Activated B cell treated with CpG ODN at 0.5 μM for 24 hours (primary cell): Measurements from ENCODE around the gene PLOD1. TPM values are rescaled to one million over a fixed set of nuclear protein-coding genes. Genes with fewer than 3 reads are reported as not detected.

Source experiments
- ATAC-seq: fragments of 200-7000 bp; cut with Tn5 transposase; one replicate; pipeline ENCODE4 v1.10.0; 2021; ENCODE audit warnings: low read depth, mild to moderate bottlenecking, moderate library complexity
- CTCF ChIA-PET: fragments of 350-600 bp; sonication (Branson Sonifier 250); formaldehyde crosslinking; loops from one replicate; lab custom pipeline; 2021; ENCODE audit warnings: antibody characterized with exemption; lab: Charles Lee
- POLR2A ChIA-PET: fragments of 350-600 bp; sonication (Branson Sonifier 250); formaldehyde crosslinking; loops from one replicate; lab custom pipeline; 2021; ENCODE audit warnings: antibody characterized with exemption; lab: Charles Lee
- DNase-seq: peaks from one replicate; pipeline ENCODE4 v3.0.0; 2022
- H3K27ac Mint-ChIP-seq: one replicate; pipeline ENCODE4 v1.8.0; 2020; ENCODE audit warnings: mixed read lengths
- H3K27me3 Mint-ChIP-seq: one replicate; pipeline ENCODE4 v1.8.0; 2021; ENCODE audit warnings: mixed read lengths
- H3K36me3 Mint-ChIP-seq: one replicate; pipeline ENCODE4 v1.8.0; 2021; ENCODE audit warnings: low read depth, mixed read lengths
- H3K4me1 Mint-ChIP-seq: one replicate; pipeline ENCODE4 v1.8.0; 2021; ENCODE audit warnings: mixed read lengths
- H3K4me3 Mint-ChIP-seq: one replicate; pipeline ENCODE4 v1.8.0; 2020; ENCODE audit warnings: mild to moderate bottlenecking, mixed read lengths
- H3K9me3 Mint-ChIP-seq: one replicate; pipeline ENCODE4 v1.8.0; 2020; ENCODE audit warnings: mixed read lengths
- intact Hi-C: fragments of 100-400 bp; cut with micrococcal nuclease; formaldehyde crosslinking; loops from one replicate; pipeline ENCODE4 v1.15.1; 2024
- total RNA-seq: library from RNA; stranded (reverse); gene quantifications from 2 replicates; pipeline ENCODE4 v1.2.3, GENCODE V29; 2022
- TF ChIP-seq, protein P1 (sequence below): fragments of 200-600 bp; IDR thresholded peaks from one replicate; pipeline ENCODE4 v1.8.0; 2022; ENCODE audit warnings: antibody characterized with exemption, mild to moderate bottlenecking

PLOD1 gene
- total RNA-seq, 1 donor from 2014 or later, result 15.7 TPM

DNA sequence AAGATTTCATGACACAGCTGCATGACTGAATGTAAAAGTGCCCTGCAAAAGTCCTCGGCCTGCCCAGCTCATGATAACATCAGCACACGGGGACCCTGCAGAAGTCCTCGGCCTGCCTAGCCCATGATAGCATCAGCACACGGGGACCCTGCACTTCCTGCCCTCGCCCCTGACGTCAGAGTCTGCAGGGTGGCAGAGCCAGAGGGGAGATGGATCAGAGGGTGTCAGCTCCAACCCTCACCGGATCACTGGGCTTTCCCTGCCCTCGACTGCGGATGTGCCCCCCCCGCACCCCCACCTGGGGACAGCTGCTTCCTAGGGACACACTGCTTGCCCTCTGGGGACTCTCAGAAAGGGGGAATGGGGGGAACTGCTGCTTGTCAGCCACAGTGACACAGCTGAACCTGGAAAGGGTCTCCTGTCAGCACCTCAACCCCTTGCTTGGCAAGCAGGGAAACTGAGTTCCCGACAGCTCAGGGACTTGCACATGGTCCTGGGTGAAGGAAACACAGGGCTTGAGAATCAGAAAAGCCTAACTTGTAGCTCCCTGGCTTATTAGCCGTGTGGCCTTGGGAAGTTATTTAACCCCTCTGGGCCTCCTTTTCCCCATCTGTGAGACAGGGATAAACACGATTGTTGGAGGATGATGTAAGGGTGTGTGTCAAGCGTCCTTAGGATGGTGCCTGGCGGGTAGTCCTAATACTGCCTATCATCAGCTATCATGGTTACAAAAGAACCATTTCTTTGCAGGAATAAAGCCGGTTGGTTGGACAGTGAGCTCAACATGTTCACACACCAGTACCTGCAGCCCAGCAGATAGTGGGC lies 76.4 kb downstream of the PLOD1 start:
- no peaks in the 10 kb centered on the region for H3K9me3 Mint-ChIP-seq
- TF ChIP-seq, protein P1, sequence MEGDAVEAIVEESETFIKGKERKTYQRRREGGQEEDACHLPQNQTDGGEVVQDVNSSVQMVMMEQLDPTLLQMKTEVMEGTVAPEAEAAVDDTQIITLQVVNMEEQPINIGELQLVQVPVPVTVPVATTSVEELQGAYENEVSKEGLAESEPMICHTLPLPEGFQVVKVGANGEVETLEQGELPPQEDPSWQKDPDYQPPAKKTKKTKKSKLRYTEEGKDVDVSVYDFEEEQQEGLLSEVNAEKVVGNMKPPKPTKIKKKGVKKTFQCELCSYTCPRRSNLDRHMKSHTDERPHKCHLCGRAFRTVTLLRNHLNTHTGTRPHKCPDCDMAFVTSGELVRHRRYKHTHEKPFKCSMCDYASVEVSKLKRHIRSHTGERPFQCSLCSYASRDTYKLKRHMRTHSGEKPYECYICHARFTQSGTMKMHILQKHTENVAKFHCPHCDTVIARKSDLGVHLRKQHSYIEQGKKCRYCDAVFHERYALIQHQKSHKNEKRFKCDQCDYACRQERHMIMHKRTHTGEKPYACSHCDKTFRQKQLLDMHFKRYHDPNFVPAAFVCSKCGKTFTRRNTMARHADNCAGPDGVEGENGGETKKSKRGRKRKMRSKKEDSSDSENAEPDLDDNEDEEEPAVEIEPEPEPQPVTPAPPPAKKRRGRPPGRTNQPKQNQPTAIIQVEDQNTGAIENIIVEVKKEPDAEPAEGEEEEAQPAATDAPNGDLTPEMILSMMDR, result no peak
- ChIA-PET CTCF (interaction anchor here (1.2 kb wide), 2 partner anchors 19 to 114 kb away, joined by 4 read pairs; no protein-coding TSS in a partner anchor), POLR2A (interaction anchor here (1.8 kb wide), 1 partner anchor 101 kb away, joined by 6 read pairs; no protein-coding TSS in a partner anchor)
- no peak overlapping the region for H3K4me3 Mint-ChIP-seq
- ATAC-seq, result no peak
- no peak overlapping the region for H3K27ac Mint-ChIP-seq
- intact Hi-C loops, result no loop called here
- H3K4me1 Mint-ChIP-seq, result peaks cover 3% of the 10 kb centered on the region
- peaks cover 71% of the 10 kb centered on the region for H3K36me3 Mint-ChIP-seq
- no peaks in the 10 kb centered on the region for H3K27me3 Mint-ChIP-seq
- DNase-seq, result no peak

- no peaks in the 10 kb centered on the region for H3K27me3 Mint-ChIP-seq
- no peak for ATAC-seq
- no peak for DNase-seq
- POLR2A ChIA-PET, result interaction anchor here (0.6 kb wide), 1 partner anchor 159 kb away, joined by 3 read pairs; no protein-coding TSS in a partner anchor
- CTCF ChIA-PET, result no interaction called here
- intact Hi-C loops, result no loop called here
- peak overlapping the region; percentile 42 for H3K27ac Mint-ChIP-seq
- H3K4me3 Mint-ChIP-seq, result no peak overlapping the region
- H3K4me1 Mint-ChIP-seq, result peaks cover 3% of the 10 kb centered on the region
- no peaks in the 10 kb centered on the region for H3K9me3 Mint-ChIP-seq
- peaks cover 61% of the 10 kb centered on the region for H3K36me3 Mint-ChIP-seq
- TF ChIP-seq, protein P1, result no peak
These were observed 77.5 kb downstream of the PLOD1 start for GRCh38 chr1:12011998-12012397.

DNA sequence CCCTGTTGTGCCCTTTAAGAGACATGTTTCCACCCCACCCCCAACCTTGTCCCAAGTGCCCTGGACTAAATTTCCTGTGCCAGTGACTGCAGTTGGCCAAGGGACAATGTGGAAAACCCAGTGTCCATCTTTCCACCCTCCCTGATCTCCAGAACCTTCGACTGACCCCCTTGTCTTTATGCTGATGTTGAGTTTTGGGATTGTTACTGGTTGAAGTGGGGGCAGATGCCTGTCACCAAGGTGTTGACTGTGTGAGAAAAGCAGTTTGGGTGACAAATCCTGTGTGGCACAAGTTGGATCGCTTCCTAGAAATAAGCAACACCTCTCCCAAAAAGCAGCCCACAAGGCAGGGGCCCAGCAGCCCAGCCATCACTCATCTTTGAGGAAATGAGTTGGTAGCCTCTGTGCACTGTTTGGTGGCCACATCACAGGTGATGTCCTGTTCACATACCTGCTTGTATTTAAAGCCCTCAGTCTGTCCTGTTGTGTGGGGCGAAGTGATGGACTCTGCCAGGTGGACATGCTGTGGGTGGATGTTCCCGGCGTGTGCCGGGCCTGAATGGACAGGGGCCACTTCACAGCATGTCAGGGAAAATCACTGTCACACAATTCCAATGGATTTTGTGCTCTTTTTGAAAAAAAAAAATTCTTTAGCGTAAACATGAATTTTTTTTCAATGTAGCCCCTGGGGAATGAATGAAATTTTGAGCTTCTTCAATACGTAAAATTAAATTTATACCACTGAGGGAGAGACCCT lies 78.2 kb downstream of the PLOD1 start:
- intact Hi-C loops, result no loop called here
- no peak for ATAC-seq
- POLR2A ChIA-PET, result interaction anchor here (0.6 kb wide), 1 partner anchor 158 kb away, joined by 3 read pairs; no protein-coding TSS in a partner anchor
- TF ChIP-seq, protein P1, result no peak
- Mint-ChIP-seq H3K9me3 (no peaks in the 10 kb centered on the region), H3K4me1 (peaks cover 3% of the 10 kb centered on the region), H3K27ac (no peak overlapping the region), H3K4me3 (no peak overlapping the region), H3K27me3 (no peaks in the 10 kb centered on the region), H3K36me3 (peaks cover 54% of the 10 kb centered on the region)
- DNase-seq, result no peak
- CTCF ChIA-PET, result interaction anchor here (1.0 kb wide), 1 partner anchor 18 kb away, joined by 3 read pairs; no protein-coding TSS in a partner anchor

DNA sequence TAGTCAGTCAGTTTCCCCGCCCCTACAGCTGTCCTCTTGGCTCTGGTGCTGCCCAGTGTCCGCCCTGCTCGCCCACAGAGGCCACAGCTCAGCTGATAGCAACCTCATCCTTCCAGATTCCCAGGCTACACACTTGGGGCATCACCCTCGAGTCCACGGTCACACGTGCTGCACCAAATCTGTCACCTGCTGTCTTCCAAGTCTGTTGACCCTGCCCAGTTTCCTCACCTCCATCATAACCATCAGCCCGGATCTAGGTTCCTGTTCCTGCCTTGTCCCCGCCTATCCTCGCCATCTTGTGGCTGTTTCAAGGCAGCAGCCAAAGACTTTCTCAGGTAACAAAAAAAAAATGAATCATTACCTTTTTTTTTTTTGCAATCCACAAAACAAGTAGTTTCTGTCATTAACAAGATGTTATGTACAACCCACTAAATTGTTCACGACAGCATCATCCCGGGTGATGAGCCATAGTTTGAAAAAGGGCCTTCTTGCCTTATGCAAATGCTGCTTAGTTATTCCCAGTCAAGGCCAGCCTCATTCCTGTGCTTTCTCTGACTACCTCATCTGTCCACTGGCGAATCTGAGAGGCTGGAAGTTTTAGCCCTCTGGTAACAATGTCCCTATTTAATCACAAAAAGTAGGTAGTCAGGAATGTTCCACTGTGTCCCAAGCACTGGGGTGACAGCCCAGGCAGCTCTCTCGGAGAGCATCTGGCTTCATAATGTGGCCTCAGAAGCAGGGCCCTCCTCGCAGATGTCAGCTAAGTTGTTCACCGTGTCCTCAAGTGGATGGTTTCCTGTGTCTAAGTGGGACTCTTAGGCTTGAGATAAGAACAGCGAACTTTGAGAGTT lies 79.8 kb downstream of the PLOD1 start:
- DNase-seq (no peak), ATAC-seq (no peak)
- H3K9me3 Mint-ChIP-seq, result no peaks in the 10 kb centered on the region
- H3K4me3 Mint-ChIP-seq, result no peak overlapping the region
- POLR2A ChIA-PET, result interaction anchor here (0.6 kb wide), 1 partner anchor 84 kb away, joined by 5 read pairs; no protein-coding TSS in a partner anchor
- intact Hi-C loops, result no loop called here
- no peaks in the 10 kb centered on the region for H3K27me3 Mint-ChIP-seq
- H3K27ac Mint-ChIP-seq, result no peak overlapping the region
- TF ChIP-seq, protein P1, result no peak
- H3K36me3 Mint-ChIP-seq, result peaks cover 45% of the 10 kb centered on the region
- H3K4me1 Mint-ChIP-seq, result peaks cover 6% of the 10 kb centered on the region
- CTCF ChIA-PET, result no interaction called here
